SK-N-SH (cell line): ENCODE measurements around the gene LHX4. TPM values are rescaled to one million over a fixed set of nuclear protein-coding genes. Genes with fewer than 3 reads are reported as not detected.
A peak's percentile ranks its signal among the peaks of the same experiment; 100 is the strongest.

ENCODE experiments used
- CTCF ChIA-PET: fragments of 300-600, 350-600 bp; formaldehyde crosslinking; extraction: SDS; loops from one replicate; lab custom pipeline; 2021; lab: Yijun Ruan, JAX
- POLR2A ChIA-PET: fragments of 350-600 bp; sonication (Branson Sonifier 250); formaldehyde crosslinking; extraction: SDS; loops from one replicate; lab custom pipeline; 2020; ENCODE audit warnings: antibody characterized with exemption, inconsistent platforms; lab: Yijun Ruan, JAX
- DNase-seq: peaks from one replicate; pipeline ENCODE4 v3.0.0; 2012
- H2AFZ ChIP-seq: fragments of 200-600 bp; sonication (generic); 2 replicates; pipeline ENCODE4 v1.8.1; 2016; ENCODE audit warnings: antibody characterized with exemption, mild to moderate bottlenecking, low read depth
- H3F3A ChIP-seq: fragments of 200-600 bp; sonication (generic); replicated peaks from 2 replicates; pipeline ENCODE3; 2016; ENCODE audit warnings: antibody characterized with exemption, mild to moderate bottlenecking; ENCODE audit not compliant: insufficient read depth
- H3K27ac ChIP-seq, 2 experiments: fragments of 200-500 bp in 1 of 2; fragments of 200-600 bp in 1 of 2; sonication (Bioruptor generic) in 1 of 2; sonication (generic), shearing (Covaris generic) in 1 of 2; 2 replicates each; pipeline versions ENCODE4 v1.5.1 to v1.6.1; 2014 to 2016; ENCODE audit warnings: low read depth in 2 of 2, inconsistent platforms in 1 of 2, low read length in 1 of 2, mild to moderate bottlenecking in 1 of 2, mixed read lengths in 1 of 2
- H3K27me3 ChIP-seq: fragments of 200-600 bp; sonication (generic), shearing (Covaris generic); 2 replicates; pipeline ENCODE4 v1.6.1; 2016; ENCODE audit warnings: mixed run types; ENCODE audit not compliant: insufficient read depth
- H3K36me3 ChIP-seq, 2 experiments: fragments of 200-500 bp in 1 of 2; fragments of 200-600 bp in 1 of 2; sonication (Bioruptor generic) in 1 of 2; sonication (generic) in 1 of 2; replicated peaks in 1 of 2; 2 replicates each; pipeline versions ENCODE3 to v1.5.1; 2014 to 2016; ENCODE audit warnings: low read length in 1 of 2, mild to moderate bottlenecking in 1 of 2; ENCODE audit not compliant: insufficient read depth in 2 of 2, control insufficient read depth in 1 of 2
- H3K4me1 ChIP-seq, 2 experiments: fragments of 200-500 bp in 1 of 2; fragments of 200-600 bp in 1 of 2; sonication (Bioruptor generic) in 1 of 2; sonication (generic), shearing (Covaris generic) in 1 of 2; 2 replicates each; pipeline versions ENCODE4 v1.5.1 to v1.6.1; 2014 to 2016; ENCODE audit warnings: low read depth in 1 of 2, low read length in 1 of 2, mixed run types in 1 of 2; ENCODE audit not compliant: insufficient read depth in 2 of 2, control insufficient read depth in 1 of 2
- H3K4me2 ChIP-seq: fragments of 200-600 bp; sonication (generic), shearing (Covaris generic); 2 replicates; pipeline ENCODE4 v1.6.1; 2017; ENCODE audit warnings: mixed run types
- H3K4me3 ChIP-seq, 2 experiments: fragments of 200-500 bp in 1 of 2; fragments of 200-600 bp in 1 of 2; sonication (Bioruptor generic) in 1 of 2; sonication (generic), shearing (Covaris generic) in 1 of 2; 2 replicates each; pipeline versions ENCODE4 v1.5.1 to v1.8.1; 2014 to 2016; ENCODE audit warnings: low read depth in 2 of 2, inconsistent platforms in 1 of 2, low read length in 1 of 2, mild to moderate bottlenecking in 1 of 2, mixed read lengths in 1 of 2, moderate library complexity in 1 of 2
- H3K79me2 ChIP-seq: fragments of 200-600 bp; sonication (generic); 2 replicates; pipeline ENCODE4 v1.8.1; 2017; ENCODE audit warnings: mild to moderate bottlenecking; ENCODE audit not compliant: insufficient read depth
- H3K9ac ChIP-seq: fragments of 200-600 bp; sonication (generic); 2 replicates; pipeline ENCODE4 v1.6.1; 2017; ENCODE audit warnings: mixed run types
- H3K9me2 ChIP-seq: fragments of 200-600 bp; sonication (generic); 2 replicates; pipeline ENCODE4 v1.6.1; 2017; ENCODE audit warnings: mixed run types
- H3K9me3 ChIP-seq: fragments of 200-600 bp; sonication (generic); 2 replicates; pipeline ENCODE4 v1.6.1; 2017; ENCODE audit warnings: mixed run types, mild to moderate bottlenecking, moderate library complexity
- H4K20me1 ChIP-seq: fragments of 200-600 bp; sonication (generic); 2 replicates; pipeline ENCODE4 v1.6.1; 2017; ENCODE audit warnings: mild to moderate bottlenecking, mixed run types; ENCODE audit not compliant: insufficient read depth
- CHD2 ChIP-seq: fragments of 150-350 bp; IDR thresholded peaks from 2 replicates; pipeline ENCODE4 v1.6.1; 2018; ENCODE audit warnings: low read length; ENCODE audit not compliant: partially characterized antibody
- ELF1 ChIP-seq: IDR thresholded peaks from 2 replicates; pipeline ENCODE4 v1.4.0; 2012
- GATA2 ChIP-seq: sonication (generic); formaldehyde crosslinking; IDR thresholded peaks from 2 replicates; pipeline ENCODE4 v1.5.0; 2020; ENCODE audit warnings: mild to moderate bottlenecking, missing genetic modification reagents
- NRF1 ChIP-seq: IDR thresholded peaks from 2 replicates; pipeline ENCODE4 v1.6.1; 2012; ENCODE audit warnings: low read depth, mild to moderate bottlenecking, low read length
- RAD21 ChIP-seq: IDR thresholded peaks from 2 replicates; pipeline ENCODE4 v1.6.1; 2012; ENCODE audit warnings: mild to moderate bottlenecking, low read length
- RCOR1 ChIP-seq: fragments of 150-350 bp; IDR thresholded peaks from 2 replicates; pipeline ENCODE4 v1.6.1; 2017; ENCODE audit warnings: antibody characterized with exemption, low read length
- SIN3A ChIP-seq: IDR thresholded peaks from 2 replicates; pipeline ENCODE4 v1.6.1; 2012; ENCODE audit warnings: low read depth, mild to moderate bottlenecking, low read length, moderate library complexity, borderline replicate concordance
- SMC3 ChIP-seq: IDR thresholded peaks from 2 replicates; pipeline ENCODE4 v1.6.1; 2012; ENCODE audit warnings: low read depth, low read length, improper control_type of control experiment
- TAF1 ChIP-seq: IDR thresholded peaks from 2 replicates; pipeline ENCODE4 v1.6.1; 2012; ENCODE audit warnings: low read depth, mild to moderate bottlenecking, low read length, moderate library complexity, borderline replicate concordance
- YY1 ChIP-seq: IDR thresholded peaks from 2 replicates; pipeline ENCODE4 v1.4.0; 2012; ENCODE audit warnings: low read depth, mild to moderate bottlenecking
- WGBS: methylation state at CpG from one replicate; pipeline ENCODE4 v1.1.6; 2017; ENCODE audit warnings: low lambda C conversion rate; 5-methylcytosine and 5-hydroxymethylcytosine counted together
- polyA plus RNA-seq, 3 experiments: library from polyadenylated mRNA; depleted of rRNA; stranded (reverse); fragments of >200 nt; gene quantifications; 2 replicates each; pipeline ENCODE4 v1.2.3, GENCODE V29; 2012
- TF ChIP-seq, protein P1 (sequence below): fragments of 150-350 bp; IDR thresholded peaks from 2 replicates; pipeline ENCODE4 v1.6.1; 2016; ENCODE audit warnings: mild to moderate bottlenecking, low read depth, low read length
- TF ChIP-seq, protein P2 (sequence below): IDR thresholded peaks from 2 replicates; pipeline ENCODE4 v1.4.0; 2012; ENCODE audit warnings: low read depth, borderline replicate concordance
- TF ChIP-seq, protein P3 (sequence below): IDR thresholded peaks from 2 replicates; pipeline ENCODE4 v1.4.0; 2012; ENCODE audit warnings: low read depth
- TF ChIP-seq, protein P4 (sequence below): IDR thresholded peaks from 2 replicates; pipeline ENCODE4 v1.6.1; 2012; ENCODE audit warnings: mild to moderate bottlenecking, low read depth, low read length, moderate library complexity
- TF ChIP-seq, protein P5 (sequence below): fragments of 200-600 bp; sonication (generic); IDR thresholded peaks from 2 replicates; pipeline ENCODE4 v1.6.1; 2017; ENCODE audit warnings: antibody characterized with exemption, mild to moderate bottlenecking, moderate library complexity

Gene LHX4
- polyA plus RNA-seq, 1 of the 3 experiments (the other 2 are of a cell fraction): not detected

DNA sequence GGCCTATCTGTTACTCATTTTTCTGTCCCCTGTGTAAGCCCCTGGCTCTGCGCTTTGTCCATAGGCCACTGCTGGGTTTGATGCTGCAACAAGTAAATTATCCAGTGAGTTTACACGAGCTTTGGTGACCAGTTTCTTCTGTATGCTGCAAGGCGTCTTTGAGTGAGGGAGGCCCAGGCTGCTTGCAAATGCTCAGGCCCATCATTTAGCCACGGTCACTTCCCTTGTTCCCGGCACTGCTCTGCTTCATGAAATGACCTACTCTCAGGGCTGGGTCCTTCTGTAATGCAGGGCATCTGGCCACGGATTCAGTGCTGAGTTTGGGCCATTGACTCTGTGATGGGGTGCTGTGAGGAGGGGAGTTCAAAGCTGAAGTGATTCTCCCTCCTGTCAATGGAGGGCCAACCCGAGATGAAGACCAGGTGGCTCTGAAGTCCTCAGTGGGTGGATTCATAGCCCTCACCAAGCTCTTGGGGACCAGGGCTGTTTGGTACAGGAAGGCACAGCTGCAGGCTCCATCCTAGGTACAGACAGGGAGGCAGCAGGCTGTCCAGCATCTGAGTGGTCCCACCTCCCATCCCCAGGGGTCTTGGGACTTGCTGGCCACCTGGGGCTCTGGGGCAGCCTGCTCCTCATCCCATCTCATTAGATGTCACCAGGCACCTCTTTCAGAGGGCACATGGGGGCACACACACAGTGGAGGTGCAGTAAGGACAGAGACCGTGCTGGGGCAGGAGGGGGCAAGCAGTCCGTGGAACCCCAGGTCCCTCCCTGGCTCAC lies 21.7 kb downstream of the LHX4 start (continued):
- TF ChIP-seq YY1 (no peak), ELF1 (no peak), CHD2 (no peak), RAD21 (no peak), RCOR1 (no peak), SMC3 (no peak), TAF1 (no peak), GATA2 (CRISPR knock-in tag) (no peak), SIN3A (no peak)
- TF ChIP-seq, protein P1, sequence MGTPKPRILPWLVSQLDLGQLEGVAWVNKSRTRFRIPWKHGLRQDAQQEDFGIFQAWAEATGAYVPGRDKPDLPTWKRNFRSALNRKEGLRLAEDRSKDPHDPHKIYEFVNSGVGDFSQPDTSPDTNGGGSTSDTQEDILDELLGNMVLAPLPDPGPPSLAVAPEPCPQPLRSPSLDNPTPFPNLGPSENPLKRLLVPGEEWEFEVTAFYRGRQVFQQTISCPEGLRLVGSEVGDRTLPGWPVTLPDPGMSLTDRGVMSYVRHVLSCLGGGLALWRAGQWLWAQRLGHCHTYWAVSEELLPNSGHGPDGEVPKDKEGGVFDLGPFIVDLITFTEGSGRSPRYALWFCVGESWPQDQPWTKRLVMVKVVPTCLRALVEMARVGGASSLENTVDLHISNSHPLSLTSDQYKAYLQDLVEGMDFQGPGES: no peak
- TF ChIP-seq, protein P2, sequence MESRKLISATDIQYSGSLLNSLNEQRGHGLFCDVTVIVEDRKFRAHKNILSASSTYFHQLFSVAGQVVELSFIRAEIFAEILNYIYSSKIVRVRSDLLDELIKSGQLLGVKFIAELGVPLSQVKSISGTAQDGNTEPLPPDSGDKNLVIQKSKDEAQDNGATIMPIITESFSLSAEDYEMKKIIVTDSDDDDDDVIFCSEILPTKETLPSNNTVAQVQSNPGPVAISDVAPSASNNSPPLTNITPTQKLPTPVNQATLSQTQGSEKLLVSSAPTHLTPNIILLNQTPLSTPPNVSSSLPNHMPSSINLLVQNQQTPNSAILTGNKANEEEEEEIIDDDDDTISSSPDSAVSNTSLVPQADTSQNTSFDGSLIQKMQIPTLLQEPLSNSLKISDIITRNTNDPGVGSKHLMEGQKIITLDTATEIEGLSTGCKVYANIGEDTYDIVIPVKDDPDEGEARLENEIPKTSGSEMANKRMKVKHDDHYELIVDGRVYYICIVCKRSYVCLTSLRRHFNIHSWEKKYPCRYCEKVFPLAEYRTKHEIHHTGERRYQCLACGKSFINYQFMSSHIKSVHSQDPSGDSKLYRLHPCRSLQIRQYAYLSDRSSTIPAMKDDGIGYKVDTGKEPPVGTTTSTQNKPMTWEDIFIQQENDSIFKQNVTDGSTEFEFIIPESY: no peak
- TF ChIP-seq, protein P3, sequence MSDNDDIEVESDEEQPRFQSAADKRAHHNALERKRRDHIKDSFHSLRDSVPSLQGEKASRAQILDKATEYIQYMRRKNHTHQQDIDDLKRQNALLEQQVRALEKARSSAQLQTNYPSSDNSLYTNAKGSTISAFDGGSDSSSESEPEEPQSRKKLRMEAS: no peak

DNA sequence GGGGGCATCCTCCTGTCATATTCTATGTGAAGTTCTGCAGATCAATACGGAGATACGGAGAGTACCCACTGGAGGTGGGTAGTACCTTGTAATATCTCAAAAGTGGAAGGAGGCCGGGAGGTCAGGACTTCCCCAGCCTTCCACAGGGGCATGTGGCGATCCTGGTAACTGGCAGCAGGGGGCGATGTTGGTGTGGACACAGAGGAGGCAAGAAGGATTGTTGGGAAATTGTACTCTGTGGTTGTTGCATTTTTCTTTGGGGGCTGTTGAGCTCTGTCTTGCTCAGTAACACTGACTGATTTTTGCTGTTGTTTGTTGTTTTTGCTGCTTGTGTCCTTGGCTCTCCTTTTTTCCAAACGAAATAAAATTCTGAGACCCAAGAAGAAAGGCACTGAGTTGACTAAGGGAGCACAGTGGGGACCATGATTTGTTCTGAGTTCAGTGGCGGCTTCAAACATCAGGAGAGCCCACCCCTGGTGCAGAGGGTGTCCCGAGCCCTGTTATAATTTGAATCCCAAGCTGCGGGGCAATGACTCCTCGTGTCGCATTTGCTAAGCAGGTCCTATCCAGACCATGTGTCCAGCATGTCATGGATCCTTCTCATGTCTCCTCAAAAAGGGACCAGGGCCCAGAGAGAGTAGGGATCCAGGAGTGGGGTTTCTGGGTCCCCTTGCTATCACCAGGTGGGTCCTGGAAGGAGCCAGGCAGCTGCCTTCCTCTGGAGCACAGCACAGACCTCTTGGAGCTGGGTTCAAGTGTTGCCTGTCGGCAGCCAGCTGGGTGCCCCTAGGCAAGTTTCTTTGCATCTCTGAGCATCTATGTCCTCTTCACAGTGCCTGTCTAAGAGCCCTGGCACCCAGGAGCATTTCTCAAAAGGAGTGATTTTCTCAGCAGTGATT lies 22.8 kb downstream of the LHX4 start:
- TF ChIP-seq, protein P4, sequence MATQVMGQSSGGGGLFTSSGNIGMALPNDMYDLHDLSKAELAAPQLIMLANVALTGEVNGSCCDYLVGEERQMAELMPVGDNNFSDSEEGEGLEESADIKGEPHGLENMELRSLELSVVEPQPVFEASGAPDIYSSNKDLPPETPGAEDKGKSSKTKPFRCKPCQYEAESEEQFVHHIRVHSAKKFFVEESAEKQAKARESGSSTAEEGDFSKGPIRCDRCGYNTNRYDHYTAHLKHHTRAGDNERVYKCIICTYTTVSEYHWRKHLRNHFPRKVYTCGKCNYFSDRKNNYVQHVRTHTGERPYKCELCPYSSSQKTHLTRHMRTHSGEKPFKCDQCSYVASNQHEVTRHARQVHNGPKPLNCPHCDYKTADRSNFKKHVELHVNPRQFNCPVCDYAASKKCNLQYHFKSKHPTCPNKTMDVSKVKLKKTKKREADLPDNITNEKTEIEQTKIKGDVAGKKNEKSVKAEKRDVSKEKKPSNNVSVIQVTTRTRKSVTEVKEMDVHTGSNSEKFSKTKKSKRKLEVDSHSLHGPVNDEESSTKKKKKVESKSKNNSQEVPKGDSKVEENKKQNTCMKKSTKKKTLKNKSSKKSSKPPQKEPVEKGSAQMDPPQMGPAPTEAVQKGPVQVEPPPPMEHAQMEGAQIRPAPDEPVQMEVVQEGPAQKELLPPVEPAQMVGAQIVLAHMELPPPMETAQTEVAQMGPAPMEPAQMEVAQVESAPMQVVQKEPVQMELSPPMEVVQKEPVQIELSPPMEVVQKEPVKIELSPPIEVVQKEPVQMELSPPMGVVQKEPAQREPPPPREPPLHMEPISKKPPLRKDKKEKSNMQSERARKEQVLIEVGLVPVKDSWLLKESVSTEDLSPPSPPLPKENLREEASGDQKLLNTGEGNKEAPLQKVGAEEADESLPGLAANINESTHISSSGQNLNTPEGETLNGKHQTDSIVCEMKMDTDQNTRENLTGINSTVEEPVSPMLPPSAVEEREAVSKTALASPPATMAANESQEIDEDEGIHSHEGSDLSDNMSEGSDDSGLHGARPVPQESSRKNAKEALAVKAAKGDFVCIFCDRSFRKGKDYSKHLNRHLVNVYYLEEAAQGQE: no peak
- no peak for TF ChIP-seq NRF1
- peak; percentile 90 for TF ChIP-seq RAD21
- TF ChIP-seq, protein P5, sequence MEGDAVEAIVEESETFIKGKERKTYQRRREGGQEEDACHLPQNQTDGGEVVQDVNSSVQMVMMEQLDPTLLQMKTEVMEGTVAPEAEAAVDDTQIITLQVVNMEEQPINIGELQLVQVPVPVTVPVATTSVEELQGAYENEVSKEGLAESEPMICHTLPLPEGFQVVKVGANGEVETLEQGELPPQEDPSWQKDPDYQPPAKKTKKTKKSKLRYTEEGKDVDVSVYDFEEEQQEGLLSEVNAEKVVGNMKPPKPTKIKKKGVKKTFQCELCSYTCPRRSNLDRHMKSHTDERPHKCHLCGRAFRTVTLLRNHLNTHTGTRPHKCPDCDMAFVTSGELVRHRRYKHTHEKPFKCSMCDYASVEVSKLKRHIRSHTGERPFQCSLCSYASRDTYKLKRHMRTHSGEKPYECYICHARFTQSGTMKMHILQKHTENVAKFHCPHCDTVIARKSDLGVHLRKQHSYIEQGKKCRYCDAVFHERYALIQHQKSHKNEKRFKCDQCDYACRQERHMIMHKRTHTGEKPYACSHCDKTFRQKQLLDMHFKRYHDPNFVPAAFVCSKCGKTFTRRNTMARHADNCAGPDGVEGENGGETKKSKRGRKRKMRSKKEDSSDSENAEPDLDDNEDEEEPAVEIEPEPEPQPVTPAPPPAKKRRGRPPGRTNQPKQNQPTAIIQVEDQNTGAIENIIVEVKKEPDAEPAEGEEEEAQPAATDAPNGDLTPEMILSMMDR: peak; percentile 82
- TF ChIP-seq SMC3: peak; percentile 91
- no peaks in the 10 kb centered on the region for H3F3A ChIP-seq
- no peak overlapping the region for H3K27ac ChIP-seq
- no peaks in the 10 kb centered on the region for H3K9me3 ChIP-seq
- DNase-seq: peak; percentile 81
- ChIA-PET POLR2A (no interaction called here), CTCF (interaction anchor here (0.6 to 4.2 kb wide), 41 partner anchors 9 to 262 kb away, joined by 3 to 58 read pairs (median 4); partner anchors contain the start of gene LHX4)
- no peak overlapping the region; a peak in 1 of 4 replicates for H3K4me3 ChIP-seq
- no peak overlapping the region for H2AFZ ChIP-seq
- H3K27me3 ChIP-seq: no peaks in the 10 kb centered on the region
- WGBS: 44% methylated on average over 11 of the region's 12 CpGs
- H3K36me3 ChIP-seq: no peaks in the 10 kb centered on the region
- H4K20me1 ChIP-seq: no peaks in the 10 kb centered on the region
- H3K9me2 ChIP-seq: no peaks in the 10 kb centered on the region
- peaks cover 0 to 1% of the 10 kb centered on the region in 2 experiments; a peak in 1 of 4 replicates for H3K4me1 ChIP-seq
- no peak overlapping the region for H3K4me2 ChIP-seq
- H3K9ac ChIP-seq: no peak overlapping the region
- H3K79me2 ChIP-seq: no peaks in the 10 kb centered on the region
